Measurements from ENCODE around the gene SURF6.
"Not testable (repeated sequence)": the region's sequence is repeated elsewhere in the genome, so short reads cannot be mapped to it uniquely, and the experiment has no call there.

The SURF6 gene

GRCh38 chr9:133340916-133341315, 4.9 kb upstream of the SURF6 start:
- no peak for DNase-seq (ENCODE audit: low spot score)
- TF ChIP-seq, protein P1, sequence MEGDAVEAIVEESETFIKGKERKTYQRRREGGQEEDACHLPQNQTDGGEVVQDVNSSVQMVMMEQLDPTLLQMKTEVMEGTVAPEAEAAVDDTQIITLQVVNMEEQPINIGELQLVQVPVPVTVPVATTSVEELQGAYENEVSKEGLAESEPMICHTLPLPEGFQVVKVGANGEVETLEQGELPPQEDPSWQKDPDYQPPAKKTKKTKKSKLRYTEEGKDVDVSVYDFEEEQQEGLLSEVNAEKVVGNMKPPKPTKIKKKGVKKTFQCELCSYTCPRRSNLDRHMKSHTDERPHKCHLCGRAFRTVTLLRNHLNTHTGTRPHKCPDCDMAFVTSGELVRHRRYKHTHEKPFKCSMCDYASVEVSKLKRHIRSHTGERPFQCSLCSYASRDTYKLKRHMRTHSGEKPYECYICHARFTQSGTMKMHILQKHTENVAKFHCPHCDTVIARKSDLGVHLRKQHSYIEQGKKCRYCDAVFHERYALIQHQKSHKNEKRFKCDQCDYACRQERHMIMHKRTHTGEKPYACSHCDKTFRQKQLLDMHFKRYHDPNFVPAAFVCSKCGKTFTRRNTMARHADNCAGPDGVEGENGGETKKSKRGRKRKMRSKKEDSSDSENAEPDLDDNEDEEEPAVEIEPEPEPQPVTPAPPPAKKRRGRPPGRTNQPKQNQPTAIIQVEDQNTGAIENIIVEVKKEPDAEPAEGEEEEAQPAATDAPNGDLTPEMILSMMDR (IDR thresholded peaks at IDR 0.05; ENCODE audit: extremely low read depth, missing control alignments) = no peak

- TF ChIP-seq, protein P1 (IDR thresholded peaks at IDR 0.05; ENCODE audit: extremely low read depth, missing control alignments) = no peak
- no peak for DNase-seq (ENCODE audit: low spot score)
Observed at GRCh38 chr9:133340256-133340655, 4.3 kb upstream of the SURF6 start.

DNA sequence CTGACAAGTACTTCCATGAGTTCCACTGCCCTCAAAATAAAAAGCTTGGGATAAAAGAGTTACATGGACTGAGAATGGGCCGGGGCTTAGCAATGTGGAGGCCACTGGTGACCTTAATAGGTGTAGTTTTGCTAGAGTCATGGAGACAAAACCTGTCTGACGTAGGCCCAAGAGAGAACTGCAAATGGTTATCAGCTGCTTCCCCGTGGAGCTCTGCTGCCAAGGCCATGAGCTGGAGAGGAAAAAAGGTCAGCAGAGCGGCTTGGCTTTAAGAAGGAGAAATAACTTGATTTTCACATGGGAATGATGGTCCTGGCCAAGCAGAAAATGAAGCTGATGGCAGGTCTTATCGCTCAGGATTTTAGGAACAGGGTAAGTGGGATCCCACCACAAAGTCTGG, 3.7 kb upstream of the SURF6 start:
- no peak for DNase-seq (ENCODE audit: low spot score)
- TF ChIP-seq, protein P1 (IDR thresholded peaks at IDR 0.05; ENCODE audit: extremely low read depth, missing control alignments) = no peak

GRCh38 chr9:133334888-133335287, 1.1 kb downstream of the SURF6 start:
- not testable (repeated sequence) for DNase-seq (ENCODE audit: low spot score)

DNA sequence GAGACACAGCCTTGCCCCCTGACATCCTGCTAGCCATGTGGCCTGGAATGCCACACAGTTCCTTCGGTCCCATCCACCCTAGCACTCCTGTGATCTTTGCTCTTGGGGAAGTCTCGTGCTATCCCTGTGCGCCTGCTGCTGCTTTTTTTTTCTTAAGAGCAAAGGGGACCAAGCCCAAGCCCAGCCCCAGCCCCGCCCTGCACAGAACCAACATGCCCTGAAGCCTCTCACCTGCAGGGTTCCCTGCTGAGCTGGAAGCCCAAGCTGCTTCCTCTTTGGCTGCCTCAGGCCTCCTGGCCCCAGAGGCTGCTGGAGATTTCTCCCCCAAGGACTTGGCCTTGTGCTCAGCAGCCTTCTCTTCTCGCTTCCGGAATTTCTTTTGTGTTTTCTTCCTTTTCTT, 1.8 kb downstream of the SURF6 start:
- no peak for DNase-seq (ENCODE audit: low spot score)
- TF ChIP-seq, protein P1 (IDR thresholded peaks at IDR 0.05; ENCODE audit: extremely low read depth, missing control alignments) = no peak

DNA sequence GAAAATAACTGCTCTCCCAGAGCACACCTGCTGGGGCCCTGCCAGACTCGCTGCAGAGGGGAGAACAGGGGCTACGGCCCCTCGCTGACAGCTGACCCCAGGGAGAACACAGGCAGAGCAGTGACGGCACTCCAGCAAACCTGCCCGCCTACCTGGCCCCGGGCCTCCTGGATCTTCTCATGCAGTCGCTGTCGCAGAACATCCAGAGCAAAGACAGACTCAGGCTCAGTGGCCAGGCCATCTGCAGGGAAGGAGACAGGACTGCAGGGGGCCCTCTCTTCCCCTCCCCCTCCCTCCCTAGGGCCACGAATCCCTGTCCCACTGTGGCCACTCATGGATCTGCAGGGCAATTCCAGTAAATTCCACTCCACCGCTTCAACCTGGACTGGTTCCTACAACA, 2.4 kb downstream of the SURF6 start:
- DNase-seq (ENCODE audit: low spot score) = no peak
- TF ChIP-seq, protein P1 (IDR thresholded peaks at IDR 0.05; ENCODE audit: extremely low read depth, missing control alignments) = no peak

GRCh38 chr9:133333011-133333410, 3.0 kb downstream of the SURF6 start:
- TF ChIP-seq, protein P1 (IDR thresholded peaks at IDR 0.05; ENCODE audit: extremely low read depth, missing control alignments) = no peak
- no peak for DNase-seq (ENCODE audit: low spot score)

DNA sequence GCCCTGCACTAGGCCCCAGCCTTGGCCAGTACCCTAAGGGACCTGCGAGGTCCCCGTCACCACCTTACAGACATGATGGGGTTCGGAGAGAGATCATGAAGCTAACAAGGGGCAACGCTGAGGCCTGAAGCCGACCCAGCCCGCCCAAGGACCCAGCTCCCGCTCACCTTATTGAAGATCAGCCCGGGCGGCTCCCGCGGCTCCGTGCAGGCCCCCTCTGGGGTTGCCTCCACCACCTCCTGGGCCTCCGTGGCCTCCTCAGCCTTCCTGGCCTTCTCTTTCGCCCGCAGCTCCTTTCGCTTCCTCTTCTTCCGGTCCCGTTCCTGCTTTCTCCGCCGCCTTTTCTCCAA, 3.6 kb downstream of the SURF6 start:
- TF ChIP-seq, protein P1 (IDR thresholded peaks at IDR 0.05; ENCODE audit: extremely low read depth, missing control alignments) = no peak
- no peak for DNase-seq (ENCODE audit: low spot score)
